ENCODE measurements around the gene IRF2BP1. TPM values are rescaled to one million over a fixed set of nuclear protein-coding genes. Genes with fewer than 3 reads are reported as not detected.

IRF2BP1 gene
- total and polyA plus RNA-seq, 2 of the 13 experiments (the other 11 are each of a cell fraction or from before 2014, with no cell fraction given): 4.3 to 14.3 TPM

GRCh38 chr19:45881909-45882528 is 3.9 kb downstream of the IRF2BP1 start (continued):
- TF ChIP-seq ZNF574 (CRISPR knock-in tag; IDR thresholded peaks at IDR 0.05): peak; percentile 55; the same call in 1 of the 2 replicates
- TF ChIP-seq ZNF3 (CRISPR knock-in tag; IDR thresholded peaks at IDR 0.05): no peak
- TF ChIP-seq RERE (CRISPR knock-in tag; IDR thresholded peaks at IDR 0.05; ENCODE audit: low read depth): peak; percentile 68
- TF ChIP-seq CBX2 (IDR thresholded peaks at IDR 0.05; ENCODE audit: low read depth, low read length): no peak
- TF ChIP-seq CBX2 (CRISPR knock-in tag; IDR thresholded peaks at IDR 0.05; ENCODE audit: low read depth): no peak
- no peak for TF ChIP-seq FOXP1 (IDR thresholded peaks at IDR 0.05)
- peak; percentile 52 for TF ChIP-seq FOXP1 (CRISPR knock-in tag; IDR thresholded peaks at IDR 0.05)
- TF ChIP-seq RNF219 (CRISPR knock-in tag; IDR thresholded peaks at IDR 0.05): 0 out of 2 replicates have a peak, but pooled peaks have one; percentile 14
- no peak for TF ChIP-seq PCBP1 (IDR thresholded peaks at IDR 0.05; ENCODE audit: borderline replicate concordance, low read depth, low read length)
- peak; percentile 74; the same call in 1 of the 2 replicates for TF ChIP-seq ZNF547 (CRISPR knock-in tag; IDR thresholded peaks at IDR 0.05)
- TF ChIP-seq PCBP2 (optimal IDR thresholded peaks at IDR 0.05; ENCODE audit: low read depth, low read length, poor library complexity, severe bottlenecking): peak; percentile 74
- peak; percentile 17; the same call in 1 of the 2 replicates for TF ChIP-seq CBX5 (CRISPR knock-in tag; IDR thresholded peaks at IDR 0.05; ENCODE audit: borderline replicate concordance)
- peak; percentile 79 for TF ChIP-seq ZNF121 (CRISPR knock-in tag; IDR thresholded peaks at IDR 0.05)
- TF ChIP-seq ZNF30 (CRISPR knock-in tag; IDR thresholded peaks at IDR 0.05): no peak
- TF ChIP-seq ZNF740 (CRISPR knock-in tag; IDR thresholded peaks at IDR 0.05): peak; percentile 79; the same call in 1 of the 2 replicates
- TF ChIP-seq ZNF768 (CRISPR knock-in tag; IDR thresholded peaks at IDR 0.05): no peak
- 0 out of 2 replicates have a peak, but pooled peaks have one; percentile 32 for TF ChIP-seq CBFB (CRISPR knock-in tag; IDR thresholded peaks at IDR 0.05)
- TF ChIP-seq BRD4 (CRISPR knock-in tag; IDR thresholded peaks at IDR 0.05): no peak; the same call in 1 of the 2 replicates
- TF ChIP-seq BRCA1 (CRISPR knock-in tag; IDR thresholded peaks at IDR 0.05): no peak
- TF ChIP-seq ZEB1 (IDR thresholded peaks at IDR 0.05; ENCODE audit: insufficient replicate concordance, low read depth): peak; percentile 94
- TF ChIP-seq SNAPC2 (CRISPR knock-in tag; IDR thresholded peaks at IDR 0.05): peak; percentile 88; the same call in 1 of the 2 replicates

Measured in HepG2 (cell line).